ENCODE data around the gene ADRA2C. TPM values are rescaled to one million over a fixed set of nuclear protein-coding genes. Genes with fewer than 3 reads are reported as not detected.

ADRA2C gene
- total RNA-seq, 1 experiment from 2014 or later: not detected

DNA sequence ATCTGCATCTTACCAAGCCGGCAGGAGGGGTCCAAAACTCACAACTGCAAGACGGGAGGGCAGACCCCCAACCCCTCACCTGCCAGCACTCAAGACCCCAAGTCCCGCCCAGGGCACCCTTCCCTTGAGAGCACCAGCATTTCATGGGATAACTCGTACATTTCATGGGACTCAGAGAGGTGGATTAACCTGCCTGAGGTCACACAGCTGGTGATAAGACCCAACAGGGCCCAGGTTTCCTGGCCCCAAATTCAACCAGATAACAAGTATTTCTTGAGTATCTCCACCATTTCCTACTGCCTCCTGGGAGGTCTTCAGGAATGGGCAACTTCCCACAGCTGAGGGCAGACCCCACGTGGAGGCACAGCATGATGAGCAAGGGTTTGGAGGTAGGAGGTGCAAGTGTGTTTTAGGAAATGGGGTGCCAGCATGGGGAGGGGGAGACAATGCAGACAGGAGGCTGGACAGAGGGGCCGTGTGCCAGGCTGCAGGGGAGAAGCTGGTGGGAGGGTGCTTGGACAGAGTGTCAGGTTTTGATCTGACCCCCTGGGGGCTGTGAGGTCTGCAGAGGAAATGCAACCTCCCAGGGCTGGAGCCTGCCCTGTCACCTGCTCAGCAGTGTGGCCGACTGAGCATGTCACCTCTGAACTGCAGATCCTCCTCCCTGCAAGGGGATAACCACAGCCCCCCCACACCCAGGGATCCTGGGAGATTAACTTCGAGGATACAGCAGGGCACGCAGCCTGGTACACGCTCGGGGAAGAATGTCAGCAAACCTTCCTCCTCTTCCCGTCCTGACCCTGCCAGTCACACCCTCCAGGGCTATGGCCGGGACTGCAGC is 4.4 kb downstream of the ADRA2C start:
- DNase-seq (ENCODE audit: low read depth in 1 of 2, low spot score in 2 of 2): no peak
- Histone ChIP-seq H3K4me3 (no peak overlapping the region), H3K9me3 (replicated peaks) (peaks cover 7% of the 10 kb centered on the region), H3K27me3 (replicated peaks) (peaks cover 36% of the 10 kb centered on the region), H3K27ac (no peak overlapping the region), H3K4me1 (replicated peaks) (no peaks in the 10 kb centered on the region), H3K36me3 (no peaks in the 10 kb centered on the region)

DNA sequence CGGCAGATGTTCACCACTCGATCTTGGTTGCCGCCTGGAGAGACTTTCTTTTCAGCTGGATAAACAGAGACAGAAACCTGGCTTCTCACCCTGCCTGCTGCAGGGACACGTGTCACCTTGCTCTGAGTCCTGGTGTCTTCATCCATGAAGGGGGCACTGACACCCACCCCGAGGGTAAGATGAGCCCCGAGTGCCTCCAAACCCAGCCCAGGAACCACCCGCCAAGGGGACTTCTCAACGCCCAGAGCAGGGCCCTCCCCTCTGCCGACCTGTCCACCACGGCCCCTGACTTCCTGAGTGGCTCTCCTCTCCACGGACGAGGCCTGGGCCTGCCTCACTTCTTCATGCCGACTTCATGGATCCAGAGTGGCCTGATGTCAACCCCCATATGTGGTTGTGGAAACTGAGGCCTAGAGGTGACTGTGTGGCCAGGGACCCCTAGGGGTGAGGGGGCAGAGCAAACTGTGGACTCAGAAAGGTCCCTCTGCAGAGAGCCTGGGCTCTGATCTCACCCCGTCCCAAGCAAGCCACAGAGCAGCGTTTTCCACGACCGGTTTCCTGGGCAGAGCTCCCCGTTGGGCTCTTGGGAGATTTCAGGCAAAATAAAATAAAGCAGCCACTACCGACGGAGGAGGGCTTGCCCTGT is 5.1 kb downstream of the ADRA2C start:
- H3K27ac ChIP-seq: no peak overlapping the region
- peaks cover 7% of the 10 kb centered on the region for H3K9me3 ChIP-seq (replicated peaks)
- H3K36me3 ChIP-seq: no peaks in the 10 kb centered on the region
- DNase-seq (ENCODE audit: low read depth in 1 of 2, low spot score in 2 of 2): no peak
- H3K4me1 ChIP-seq (replicated peaks): no peaks in the 10 kb centered on the region
- H3K4me3 ChIP-seq: no peak overlapping the region
- H3K27me3 ChIP-seq (replicated peaks): peaks cover 36% of the 10 kb centered on the region

DNA sequence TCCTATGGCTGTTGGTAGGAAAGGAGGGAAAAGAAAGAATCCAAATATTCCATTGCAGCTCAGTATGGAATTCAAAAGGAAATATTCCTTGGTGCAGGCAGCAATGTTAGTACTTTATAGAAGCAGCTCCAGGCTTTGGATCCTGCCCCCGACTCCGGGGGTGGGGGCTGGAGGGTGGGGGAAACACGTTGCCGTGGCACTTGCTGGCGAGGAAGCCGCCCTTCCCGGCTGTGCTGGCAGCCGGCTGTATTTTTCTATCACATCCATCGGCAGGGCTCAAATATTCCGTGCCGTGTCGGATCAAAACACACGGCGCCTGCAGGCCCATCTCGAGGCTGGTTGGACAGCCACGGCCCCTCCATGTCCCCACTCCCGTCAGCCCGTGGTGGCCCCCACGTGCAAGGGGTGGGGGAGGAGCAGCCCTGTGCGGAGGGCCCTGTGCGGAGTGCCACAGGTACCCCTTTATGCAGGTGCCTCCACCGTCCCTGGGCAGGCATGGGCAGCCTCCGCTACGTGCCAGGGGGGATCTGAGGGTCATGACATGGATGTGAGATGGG is 5.8 kb downstream of the ADRA2C start:
- DNase-seq (ENCODE audit: low read depth in 1 of 2, low spot score in 2 of 2): no peak
- Histone ChIP-seq H3K4me3 (no peak overlapping the region), H3K4me1 (replicated peaks) (no peaks in the 10 kb centered on the region), H3K9me3 (replicated peaks) (peaks cover 2% of the 10 kb centered on the region), H3K27me3 (replicated peaks) (peaks cover 31% of the 10 kb centered on the region), H3K27ac (no peak overlapping the region), H3K36me3 (no peaks in the 10 kb centered on the region)

DNA sequence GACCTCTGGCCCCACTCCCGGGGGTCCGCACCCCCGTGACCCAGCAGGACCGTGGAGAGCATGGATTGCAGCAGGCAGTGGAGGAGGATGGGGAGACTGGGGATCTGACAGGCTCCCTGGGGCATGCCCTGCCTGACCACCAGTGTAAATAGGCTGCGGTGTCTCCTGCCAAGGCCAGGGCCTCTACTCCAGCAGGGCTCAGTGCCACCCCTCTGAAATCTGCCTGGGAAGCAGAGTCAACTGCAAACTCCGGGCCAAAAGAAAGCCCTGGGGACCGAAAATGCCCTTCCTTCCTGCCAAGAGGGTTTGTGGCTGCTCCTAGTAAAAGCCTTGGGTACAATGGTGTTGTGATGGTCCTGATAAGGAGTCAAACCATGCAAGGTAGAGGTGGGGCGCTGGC is 6.4 kb downstream of the ADRA2C start:
- H3K36me3 ChIP-seq: no peaks in the 10 kb centered on the region
- no peak for DNase-seq (ENCODE audit: low read depth in 1 of 2, low spot score in 2 of 2)
- no peaks in the 10 kb centered on the region for H3K9me3 ChIP-seq (replicated peaks)
- H3K27me3 ChIP-seq (replicated peaks): peaks cover 30% of the 10 kb centered on the region
- no peak overlapping the region for H3K27ac ChIP-seq
- H3K4me3 ChIP-seq: no peak overlapping the region
- no peaks in the 10 kb centered on the region for H3K4me1 ChIP-seq (replicated peaks)

DNA sequence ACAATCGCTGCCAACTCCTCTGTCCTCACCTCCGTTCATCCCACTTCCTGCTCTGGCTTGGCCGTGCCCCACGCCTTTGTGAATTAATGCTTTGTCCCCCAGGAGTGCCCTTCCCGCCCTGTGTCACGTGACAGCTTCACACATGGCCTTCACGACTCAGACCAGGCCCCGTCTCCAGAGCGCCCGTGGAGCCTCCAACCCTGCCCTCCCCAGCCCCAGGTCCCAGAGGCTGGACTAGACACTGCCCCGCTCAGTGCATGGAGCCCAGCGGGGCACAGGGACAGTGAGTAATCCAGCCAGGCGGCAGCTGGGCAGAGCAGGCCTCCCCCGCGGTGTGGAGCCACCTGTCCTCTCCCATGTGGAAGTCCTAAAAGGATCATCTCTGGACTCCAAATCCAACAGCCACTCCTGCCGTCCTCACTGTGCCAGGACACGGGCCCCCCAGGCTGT is 7.4 kb downstream of the ADRA2C start:
- no peaks in the 10 kb centered on the region for H3K36me3 ChIP-seq
- H3K9me3 ChIP-seq (replicated peaks): no peaks in the 10 kb centered on the region

DNA sequence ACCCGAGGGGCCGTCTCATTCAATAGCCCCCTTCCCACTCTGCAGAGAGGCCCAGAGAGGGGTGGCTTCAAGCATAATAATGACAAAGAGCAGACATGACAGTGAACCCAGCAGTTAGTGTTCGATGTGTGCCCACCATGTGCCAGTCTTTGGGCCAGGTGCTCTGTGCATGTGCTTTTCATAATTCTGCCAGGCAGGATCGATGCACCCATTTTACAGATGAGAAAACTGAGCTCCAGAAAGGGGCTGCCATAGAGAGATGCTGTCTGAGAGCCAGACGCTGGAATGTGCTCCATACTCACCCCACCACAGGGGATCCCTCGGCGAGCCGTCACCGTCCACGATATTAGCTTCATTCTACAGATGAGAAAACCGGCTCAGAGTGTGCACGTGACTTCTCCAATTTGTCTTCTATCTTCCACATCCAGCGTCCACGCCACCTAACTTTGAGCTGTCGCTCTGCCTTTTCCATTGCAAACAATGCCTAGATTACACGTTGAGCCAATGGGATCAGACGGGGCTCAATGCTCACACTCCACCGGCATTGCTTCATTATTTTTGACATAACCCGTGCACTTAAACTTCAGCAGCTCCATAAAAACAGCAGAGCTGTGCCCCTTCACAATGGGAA is 8.2 kb downstream of the ADRA2C start:
- H3K4me3 ChIP-seq: no peak overlapping the region
- no peak for DNase-seq (ENCODE audit: low read depth in 1 of 2, low spot score in 2 of 2)
- H3K4me1 ChIP-seq (replicated peaks): no peaks in the 10 kb centered on the region
- H3K27ac ChIP-seq: no peak overlapping the region
- H3K36me3 ChIP-seq: no peaks in the 10 kb centered on the region
- no peaks in the 10 kb centered on the region for H3K9me3 ChIP-seq (replicated peaks)
- H3K27me3 ChIP-seq (replicated peaks): peaks cover 26% of the 10 kb centered on the region

More for the DNA sequence above, 7.4 kb downstream of the ADRA2C start:
- Histone ChIP-seq H3K4me3 (no peak overlapping the region), H3K27ac (no peak overlapping the region), H3K27me3 (replicated peaks) (peaks cover 26% of the 10 kb centered on the region), H3K4me1 (replicated peaks) (no peaks in the 10 kb centered on the region)
- DNase-seq (ENCODE audit: low read depth in 1 of 2, low spot score in 2 of 2): no peak

DNA sequence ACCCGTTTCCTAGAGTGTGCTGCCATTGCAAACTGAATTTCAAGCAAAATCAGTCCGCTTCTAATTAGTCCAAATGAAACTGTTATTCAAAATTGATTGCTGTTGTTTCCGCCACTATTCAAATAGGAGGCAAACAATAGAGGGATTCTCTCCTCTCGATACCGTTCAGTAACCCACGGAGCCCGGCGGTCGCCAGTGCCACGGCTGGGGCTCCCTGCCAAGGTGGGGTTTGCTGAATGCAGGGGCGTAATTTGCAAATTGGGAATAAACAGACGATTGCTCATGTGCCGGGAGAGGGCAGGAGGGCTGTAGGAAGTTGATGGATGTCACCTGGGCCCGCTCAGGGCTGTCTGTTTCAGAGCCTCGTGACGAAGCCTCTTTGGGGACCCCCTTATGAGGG is 8.8 kb downstream of the ADRA2C start:
- Histone ChIP-seq H3K36me3 (no peaks in the 10 kb centered on the region), H3K4me3 (no peak overlapping the region), H3K4me1 (replicated peaks) (no peaks in the 10 kb centered on the region), H3K27ac (no peak overlapping the region), H3K27me3 (replicated peaks) (peaks cover 26% of the 10 kb centered on the region), H3K9me3 (replicated peaks) (no peaks in the 10 kb centered on the region)
- DNase-seq (ENCODE audit: low read depth in 1 of 2, low spot score in 2 of 2): no peak

DNA sequence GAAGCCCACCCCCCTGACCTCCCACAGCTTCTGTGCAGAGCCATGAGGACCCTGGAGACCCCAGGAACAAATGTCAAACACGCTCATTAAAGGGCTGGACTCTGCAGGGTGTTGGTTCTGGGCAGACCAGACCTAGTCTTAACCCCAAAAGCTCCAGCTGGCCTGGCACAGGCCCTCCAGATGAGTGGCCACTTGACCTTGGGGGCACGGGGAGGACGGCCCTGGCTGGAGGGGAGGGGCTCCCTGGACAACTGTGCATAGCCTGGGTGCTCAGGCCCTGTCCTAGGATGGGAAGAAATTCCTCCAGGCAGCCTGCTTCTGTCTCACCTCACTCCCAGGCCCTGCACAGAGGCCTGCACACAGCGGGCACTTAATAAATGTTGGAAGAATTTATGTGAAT is 9.4 kb downstream of the ADRA2C start:
- Histone ChIP-seq H3K9me3 (replicated peaks) (no peaks in the 10 kb centered on the region), H3K36me3 (no peaks in the 10 kb centered on the region), H3K4me3 (no peak overlapping the region), H3K27ac (no peak overlapping the region), H3K4me1 (replicated peaks) (no peaks in the 10 kb centered on the region), H3K27me3 (replicated peaks) (peaks cover 22% of the 10 kb centered on the region)
- DNase-seq (ENCODE audit: low read depth in 1 of 2, low spot score in 2 of 2): no peak

DNA sequence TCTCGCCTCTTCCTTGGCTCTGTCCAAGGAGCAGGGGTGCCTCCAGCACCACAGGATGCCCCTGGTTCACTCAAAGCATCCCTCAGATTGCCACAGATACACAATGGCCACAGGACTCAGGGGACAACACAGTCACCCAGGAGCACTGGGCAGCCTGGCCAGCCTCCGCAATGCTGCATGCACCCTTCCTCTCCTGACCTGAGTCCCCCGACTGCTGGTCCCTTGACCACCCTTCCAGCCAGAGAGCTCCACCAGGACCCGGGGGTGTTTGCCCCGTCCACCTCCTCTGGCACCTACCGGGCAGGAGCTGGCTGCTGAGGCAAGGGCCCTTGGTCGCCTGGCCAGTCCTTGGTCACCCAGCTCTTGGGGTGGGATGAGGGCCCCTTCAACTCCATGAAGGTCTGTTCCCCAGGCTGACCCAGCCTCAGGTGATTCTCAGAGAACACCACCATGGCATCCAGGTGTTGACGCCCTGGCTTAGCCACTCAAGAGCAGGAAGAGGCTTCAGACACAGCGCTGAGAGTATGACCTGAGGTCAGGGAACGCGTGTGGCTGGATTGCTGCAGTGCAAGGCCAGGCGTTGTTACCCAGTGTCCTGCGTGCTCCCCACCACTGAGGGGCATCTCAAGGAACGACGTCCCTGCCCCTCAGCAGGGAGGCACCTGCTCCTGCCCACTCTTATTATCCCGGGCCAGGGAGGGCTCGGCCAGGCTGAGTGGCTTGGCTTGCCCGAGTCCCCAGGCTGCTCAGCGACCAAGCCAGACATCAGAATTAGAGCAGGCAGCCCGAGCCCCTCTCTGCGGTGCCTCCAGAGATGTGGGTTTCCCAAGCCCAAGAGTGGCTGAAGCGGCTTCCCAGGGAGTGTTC is 10.2 kb downstream of the ADRA2C start:
- H3K4me3 ChIP-seq: no peak overlapping the region
- no peaks in the 10 kb centered on the region; the same call in 1 of the 2 replicates for H3K9me3 ChIP-seq (replicated peaks)
- DNase-seq (ENCODE audit: low read depth in 1 of 2, low spot score in 2 of 2): no peak
- H3K27me3 ChIP-seq (replicated peaks): peaks cover 14% of the 10 kb centered on the region
- no peak overlapping the region for H3K27ac ChIP-seq
- no peaks in the 10 kb centered on the region for H3K4me1 ChIP-seq (replicated peaks)
- no peaks in the 10 kb centered on the region for H3K36me3 ChIP-seq

DNA sequence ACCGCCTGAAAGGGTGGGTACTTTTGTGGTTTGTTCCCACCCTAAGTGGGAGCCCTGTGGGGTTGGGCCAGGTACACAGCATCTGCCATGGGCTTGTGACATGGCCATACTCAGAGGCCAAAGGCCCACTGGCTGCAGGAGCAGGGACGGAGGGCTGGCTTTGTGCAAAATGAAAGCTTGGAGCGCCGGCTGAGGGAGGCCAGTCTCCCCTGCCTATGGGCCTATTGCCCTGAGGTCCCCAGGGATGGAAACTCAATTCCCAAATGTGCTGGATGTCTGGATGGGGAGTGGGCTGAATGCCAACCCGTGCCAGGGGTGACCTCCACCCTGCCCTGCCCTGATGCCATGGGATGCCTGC is 10.8 kb downstream of the ADRA2C start:
- no peak overlapping the region for H3K4me3 ChIP-seq
- no peaks in the 10 kb centered on the region for H3K4me1 ChIP-seq (replicated peaks)
- H3K9me3 ChIP-seq (replicated peaks): peaks cover 4% of the 10 kb centered on the region
- no peak overlapping the region for H3K27ac ChIP-seq
- peaks cover 10% of the 10 kb centered on the region for H3K27me3 ChIP-seq (replicated peaks)
- DNase-seq (ENCODE audit: low read depth in 1 of 2, low spot score in 2 of 2): no peak
- H3K36me3 ChIP-seq: no peaks in the 10 kb centered on the region

DNA sequence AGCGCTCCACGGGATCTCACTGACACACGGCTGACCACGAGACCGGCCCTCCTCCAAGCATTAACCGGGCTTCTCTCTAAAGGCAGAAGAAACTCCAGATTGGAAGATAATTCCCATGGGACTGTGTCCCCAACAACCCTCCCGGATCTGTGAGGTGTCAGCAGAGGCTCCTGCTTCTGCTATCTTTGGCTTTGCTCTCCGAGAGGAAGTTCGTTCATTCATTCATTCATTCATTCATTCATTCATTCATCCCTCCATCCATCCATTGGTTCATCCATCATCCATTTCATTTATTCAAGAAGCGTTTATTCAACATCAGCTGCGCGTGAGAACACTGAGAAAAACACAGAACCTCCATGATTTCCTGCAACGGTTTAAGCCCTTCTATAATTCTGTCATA is 11.5 kb downstream of the ADRA2C start:
- no peaks in the 10 kb centered on the region for H3K4me1 ChIP-seq (replicated peaks)
- no peak for DNase-seq (ENCODE audit: low read depth in 1 of 2, low spot score in 2 of 2)
- H3K27ac ChIP-seq: no peak overlapping the region
- peaks cover 10% of the 10 kb centered on the region for H3K27me3 ChIP-seq (replicated peaks)
- H3K4me3 ChIP-seq: no peak overlapping the region
- no peaks in the 10 kb centered on the region for H3K36me3 ChIP-seq
- peaks cover 4% of the 10 kb centered on the region for H3K9me3 ChIP-seq (replicated peaks)

DNA sequence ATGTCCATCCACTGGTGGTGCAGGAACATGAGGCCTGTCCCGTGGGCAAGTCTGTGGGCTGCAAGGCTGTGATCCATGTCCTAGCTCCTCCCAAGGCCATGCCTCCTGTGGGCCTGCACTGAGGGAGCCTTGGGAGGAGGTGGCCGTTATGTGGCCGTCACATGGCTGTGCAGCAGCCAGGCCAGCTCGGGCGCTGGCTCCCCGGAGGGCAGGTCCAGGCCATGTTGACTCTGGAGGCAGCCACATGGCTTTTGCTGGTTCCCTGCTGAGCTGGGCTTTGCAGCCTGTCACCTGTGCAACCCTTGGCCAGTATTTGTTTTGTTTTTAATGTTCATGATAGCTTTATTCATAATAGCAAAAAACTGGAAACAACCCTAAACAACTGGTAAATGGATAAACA is 13.3 kb downstream of the ADRA2C start:
- Histone ChIP-seq H3K27ac (no peak overlapping the region), H3K9me3 (replicated peaks) (peaks cover 4% of the 10 kb centered on the region), H3K36me3 (no peaks in the 10 kb centered on the region), H3K4me3 (no peak overlapping the region), H3K4me1 (replicated peaks) (no peaks in the 10 kb centered on the region), H3K27me3 (replicated peaks) (peaks cover 9% of the 10 kb centered on the region)
- no peak for DNase-seq (ENCODE audit: low read depth in 1 of 2, low spot score in 2 of 2)
